HEK293T (cell line): ENCODE data around the gene ZNF791.

ENCODE experiments used
- BHLHE40 ChIP-seq: fragments of 450-650 bp; IDR thresholded peaks from 2 replicates; pipeline ENCODE4 v1.6.1; 2016; ENCODE audit warnings: mild to moderate bottlenecking, moderate library complexity, borderline replicate concordance
- CTBP1 ChIP-seq: fragments of 450-650 bp; IDR thresholded peaks from 2 replicates; pipeline ENCODE4 v1.6.1; 2016; ENCODE audit warnings: borderline replicate concordance
- FOXM1 ChIP-seq: fragments of 450-650 bp; IDR thresholded peaks from 2 replicates; pipeline ENCODE4 v1.6.1; 2017; ENCODE audit warnings: mild to moderate bottlenecking, borderline replicate concordance
- L3MBTL2 ChIP-seq: fragments of 450-650 bp; conservative IDR thresholded peaks from 2 replicates; pipeline ENCODE4 v1.6.1; 2016; ENCODE audit warnings: mild to moderate bottlenecking
- NFRKB ChIP-seq: fragments of 450-650 bp; IDR thresholded peaks from 2 replicates; pipeline ENCODE4 v1.6.1; 2016; ENCODE audit warnings: mild to moderate bottlenecking, moderate library complexity
- SP1 ChIP-seq: fragments of 450-650 bp; IDR thresholded peaks from 2 replicates; pipeline ENCODE4 v1.6.1; 2017
- TARDBP ChIP-seq: fragments of 450-650 bp; IDR thresholded peaks from 2 replicates; pipeline ENCODE4 v1.6.1; 2016
- ZNF384 ChIP-seq: fragments of 450-650 bp; IDR thresholded peaks from 2 replicates; pipeline ENCODE4 v1.6.1; 2016

DNA sequence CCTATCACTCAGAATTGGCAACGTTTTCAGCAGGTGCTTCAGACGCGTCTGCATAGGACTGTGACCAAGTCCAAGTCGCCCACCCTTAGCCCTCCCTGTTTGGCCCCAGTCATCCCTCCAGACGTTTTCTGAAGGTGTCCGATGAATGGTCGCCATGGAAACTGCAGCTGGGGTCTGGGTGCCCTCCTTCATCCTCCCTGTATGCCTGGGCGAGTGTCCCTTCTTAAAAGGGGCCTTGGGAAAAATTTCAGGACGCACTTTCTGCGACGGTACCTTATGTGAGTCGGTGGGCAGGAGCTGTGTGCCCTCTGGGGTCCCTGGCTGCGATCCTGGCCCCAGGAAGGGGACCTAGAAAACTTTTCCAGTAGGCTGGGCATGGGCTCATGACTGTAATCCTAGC, 30.7 kb downstream of the ZNF791 start:
- TF ChIP-seq CTBP1 (no peak), ZNF384 (no peak), TARDBP (no peak), SP1 (no peak), FOXM1 (no peak), NFRKB (no peak), L3MBTL2 (no peak), BHLHE40 (no peak)
